GM19239 (cell line): ENCODE measurements around the gene UGT2B17.
"Not testable (repeated sequence)": the region's sequence is repeated elsewhere in the genome, so short reads cannot be mapped to it uniquely, and the experiment has no call there.

ENCODE experiments used
- DNase-seq: peaks from one replicate; pipeline ENCODE4 v3.0.0; 2011; ENCODE audit warnings: low spot score; ENCODE audit not compliant: insufficient read length
- FAIRE-seq: peaks from 2 replicates; lab custom pipeline; 2011; peaks lifted over from hg19 to GRCh38; lab: Jason Lieb, UNC

Gene UGT2B17

GRCh38 chr4:68570122-68570507 is 6.0 kb downstream of the UGT2B17 start:
- peak; percentile 47 for FAIRE-seq

GRCh38 chr4:68569466-68570121 is 6.5 kb downstream of the UGT2B17 start:
- no peak for FAIRE-seq
- no peak for DNase-seq

More at GRCh38 chr4:68570122-68570507, 6.0 kb downstream of the UGT2B17 start:
- no peak for DNase-seq

GRCh38 chr4:68569036-68569435 is 7.1 kb downstream of the UGT2B17 start:
- FAIRE-seq: peak; percentile 92
- not testable (repeated sequence) for DNase-seq

- not testable (repeated sequence) for FAIRE-seq
These were observed 7.6 kb downstream of the UGT2B17 start for GRCh38 chr4:68568535-68568934.

GRCh38 chr4:68566364-68566763 is 9.8 kb downstream of the UGT2B17 start:
- peak; percentile 88 for FAIRE-seq
- DNase-seq: not testable (repeated sequence)

More at GRCh38 chr4:68568535-68568934, 7.6 kb downstream of the UGT2B17 start:
- DNase-seq: not testable (repeated sequence)

- not testable (repeated sequence) for DNase-seq
- FAIRE-seq: peak; percentile 23
These were observed 11.0 kb downstream of the UGT2B17 start for GRCh38 chr4:68565082-68565481.

- not testable (repeated sequence) for DNase-seq
- peak; percentile 91 for FAIRE-seq
These were observed 15.6 kb downstream of the UGT2B17 start for GRCh38 chr4:68560364-68561070.

GRCh38 chr4:68553830-68554229 is 22.3 kb downstream of the UGT2B17 start:
- not testable (repeated sequence) for DNase-seq
- FAIRE-seq: peak; percentile 96

GRCh38 chr4:68552818-68553811 is 23.0 kb downstream of the UGT2B17 start:
- DNase-seq: not testable (repeated sequence)
- peak; percentile 87 for FAIRE-seq

- DNase-seq, FAIRE-seq: not testable (repeated sequence)
These were observed 33.4 kb downstream of the UGT2B17 start for GRCh38 chr4:68542742-68543141.

- no peak for FAIRE-seq
- DNase-seq: no peak
These were observed 39.7 kb downstream of the UGT2B17 start for GRCh38 chr4:68536375-68536774.

- DNase-seq (no peak), FAIRE-seq (no peak)
These were observed 40.1 kb downstream of the UGT2B17 start for GRCh38 chr4:68535974-68536373.

- FAIRE-seq, DNase-seq: not testable (repeated sequence)
These were observed 53.9 kb downstream of the UGT2B17 start for GRCh38 chr4:68522232-68522631.

GRCh38 chr4:68520985-68521384 is 55.1 kb downstream of the UGT2B17 start:
- no peak for FAIRE-seq
- DNase-seq: no peak

GRCh38 chr4:68518889-68519288 is 57.2 kb downstream of the UGT2B17 start:
- FAIRE-seq: no peak
- no peak for DNase-seq

GRCh38 chr4:68505452-68505851 is 70.7 kb downstream of the UGT2B17 start:
- DNase-seq, FAIRE-seq: not testable (repeated sequence)

GRCh38 chr4:68504836-68505235 is 71.3 kb downstream of the UGT2B17 start:
- not testable (repeated sequence) for FAIRE-seq, DNase-seq

GRCh38 chr4:68503462-68503861 is 72.7 kb downstream of the UGT2B17 start:
- not testable (repeated sequence) for FAIRE-seq, DNase-seq

- no peak for FAIRE-seq
- no peak for DNase-seq
These were observed 77.1 kb downstream of the UGT2B17 start for GRCh38 chr4:68499021-68499420.

- FAIRE-seq (peak; percentile 89), DNase-seq (peak; percentile 16)
These were observed 77.6 kb downstream of the UGT2B17 start for GRCh38 chr4:68498413-68499007.
